22Rv1 (cell line): ENCODE results near the gene RIIAD1.
"Not testable (repeated sequence)": the region's sequence is repeated elsewhere in the genome, so short reads cannot be mapped to it uniquely, and the experiment has no call there.

ENCODE experiments used
- ZFX ChIP-seq: fragments of 450-650 bp; IDR thresholded peaks from 2 replicates; pipeline ENCODE4 v1.6.1; 2017; ENCODE audit warnings: antibody characterized with exemption, borderline replicate concordance
- TF ChIP-seq, protein P1 (sequence below): fragments of 450-650 bp; IDR thresholded peaks from 2 replicates; pipeline ENCODE4 v1.5.1; 2017; ENCODE audit warnings: mild to moderate bottlenecking

DNA sequence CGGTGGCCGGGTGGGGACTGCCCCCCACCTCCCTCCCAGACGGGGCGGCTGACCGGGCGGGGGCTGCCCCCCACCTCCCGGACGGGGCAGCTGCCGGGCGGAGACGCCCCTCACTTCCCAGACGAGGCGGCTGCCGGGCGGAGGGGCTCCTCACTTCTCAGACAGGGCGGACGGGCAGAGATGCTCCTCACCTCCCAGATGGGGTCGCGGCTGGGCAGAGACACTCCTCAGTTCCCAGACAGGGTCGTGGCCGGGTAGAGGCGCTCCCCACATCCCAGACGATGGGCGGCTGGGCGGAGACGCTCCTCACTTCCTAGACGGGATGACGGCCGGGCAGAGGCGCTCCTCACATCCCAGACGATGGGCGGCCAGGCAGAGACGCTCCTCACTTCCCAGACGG, 47.9 kb downstream of the RIIAD1 start:
- TF ChIP-seq, protein P1, sequence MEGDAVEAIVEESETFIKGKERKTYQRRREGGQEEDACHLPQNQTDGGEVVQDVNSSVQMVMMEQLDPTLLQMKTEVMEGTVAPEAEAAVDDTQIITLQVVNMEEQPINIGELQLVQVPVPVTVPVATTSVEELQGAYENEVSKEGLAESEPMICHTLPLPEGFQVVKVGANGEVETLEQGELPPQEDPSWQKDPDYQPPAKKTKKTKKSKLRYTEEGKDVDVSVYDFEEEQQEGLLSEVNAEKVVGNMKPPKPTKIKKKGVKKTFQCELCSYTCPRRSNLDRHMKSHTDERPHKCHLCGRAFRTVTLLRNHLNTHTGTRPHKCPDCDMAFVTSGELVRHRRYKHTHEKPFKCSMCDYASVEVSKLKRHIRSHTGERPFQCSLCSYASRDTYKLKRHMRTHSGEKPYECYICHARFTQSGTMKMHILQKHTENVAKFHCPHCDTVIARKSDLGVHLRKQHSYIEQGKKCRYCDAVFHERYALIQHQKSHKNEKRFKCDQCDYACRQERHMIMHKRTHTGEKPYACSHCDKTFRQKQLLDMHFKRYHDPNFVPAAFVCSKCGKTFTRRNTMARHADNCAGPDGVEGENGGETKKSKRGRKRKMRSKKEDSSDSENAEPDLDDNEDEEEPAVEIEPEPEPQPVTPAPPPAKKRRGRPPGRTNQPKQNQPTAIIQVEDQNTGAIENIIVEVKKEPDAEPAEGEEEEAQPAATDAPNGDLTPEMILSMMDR, result not testable (repeated sequence)
- TF ChIP-seq ZFX, result not testable (repeated sequence)
